HK-2 (cell line): ENCODE results near the gene ABHD12.

Experiments used
- DNase-seq: peaks from one replicate; pipeline ENCODE4 v3.0.0-alpha.2; 2018; ENCODE audit not compliant: unreplicated experiment

Gene ABHD12

DNA sequence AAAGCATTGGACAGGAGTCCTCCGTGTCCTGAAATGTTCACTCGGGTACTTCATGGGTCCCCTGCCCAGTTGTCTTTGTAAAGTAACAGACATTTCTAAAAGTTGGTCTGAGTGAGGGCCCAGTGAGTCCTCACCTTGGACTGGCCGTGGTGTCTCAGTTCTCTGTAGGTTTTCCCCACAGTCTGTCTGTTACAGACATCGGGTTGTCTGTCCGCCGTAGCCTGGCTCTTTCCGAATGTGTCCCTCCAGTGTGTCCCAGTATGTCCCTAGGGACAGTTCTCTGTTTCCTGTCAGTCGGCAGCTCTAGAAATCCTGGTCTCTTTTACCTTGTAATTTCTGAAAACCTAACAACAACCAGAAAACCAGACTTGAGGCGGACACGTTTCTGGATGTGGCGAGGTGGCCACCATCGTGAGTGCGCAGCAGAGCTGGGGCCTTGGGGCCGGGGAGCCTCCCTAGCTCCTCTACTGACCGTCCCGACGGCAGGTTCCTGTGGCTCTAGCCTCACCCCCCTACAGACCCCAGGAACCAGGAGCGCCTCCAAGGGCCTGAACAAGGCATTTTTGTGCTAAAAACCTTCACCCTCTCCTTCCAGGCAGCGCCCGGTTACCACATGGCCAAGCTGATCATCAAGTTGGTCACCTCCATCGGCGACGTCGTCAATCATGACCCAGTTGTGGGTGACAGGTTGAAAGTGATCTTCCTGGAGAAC is 100.6 kb downstream of the ABHD12 start:
- DNase-seq: no peak

GRCh38 chr20:25288291-25289181 is 102.1 kb downstream of the ABHD12 start:
- no peak for DNase-seq

- DNase-seq: no peak
These were observed 102.9 kb downstream of the ABHD12 start for GRCh38 chr20:25287631-25288290.

- DNase-seq: no peak
These were observed 103.7 kb downstream of the ABHD12 start for GRCh38 chr20:25286917-25287316.

- no peak for DNase-seq
These were observed 104.5 kb downstream of the ABHD12 start for GRCh38 chr20:25285856-25286798.

DNA sequence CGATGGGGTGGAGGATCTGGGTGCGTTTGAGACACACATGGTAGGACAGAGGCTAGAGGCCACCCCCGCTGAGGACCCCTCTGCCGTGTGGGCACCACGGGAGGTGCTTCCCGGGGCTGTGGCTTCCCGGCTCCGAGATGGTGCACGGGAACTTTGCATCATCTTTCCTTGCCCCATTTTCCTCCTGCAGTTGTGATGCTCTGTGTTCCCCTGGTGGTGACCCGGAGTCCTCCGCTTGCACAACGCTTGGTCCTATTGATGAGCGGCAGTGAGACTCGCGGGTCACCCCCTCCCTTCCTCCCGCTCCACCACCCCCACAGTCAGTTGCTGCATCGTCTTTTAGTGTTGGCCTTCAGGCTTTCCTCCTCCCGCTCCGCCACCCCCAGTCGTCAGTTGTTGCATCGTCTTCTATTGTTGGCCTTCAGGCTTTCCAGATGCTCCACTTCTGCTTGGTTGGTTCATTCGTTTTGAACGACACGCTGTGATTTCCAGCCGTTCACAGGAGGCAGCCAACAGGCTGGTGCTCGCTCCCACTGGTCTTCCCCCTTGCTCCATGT is 105.5 kb downstream of the ABHD12 start:
- no peak for DNase-seq

GRCh38 chr20:25284131-25284601 is 106.5 kb downstream of the ABHD12 start:
- DNase-seq: no peak

- no peak for DNase-seq
These were observed 107.2 kb downstream of the ABHD12 start for GRCh38 chr20:25283221-25283951.

- DNase-seq: no peak
These were observed 107.8 kb downstream of the ABHD12 start for GRCh38 chr20:25282796-25283195.

DNA sequence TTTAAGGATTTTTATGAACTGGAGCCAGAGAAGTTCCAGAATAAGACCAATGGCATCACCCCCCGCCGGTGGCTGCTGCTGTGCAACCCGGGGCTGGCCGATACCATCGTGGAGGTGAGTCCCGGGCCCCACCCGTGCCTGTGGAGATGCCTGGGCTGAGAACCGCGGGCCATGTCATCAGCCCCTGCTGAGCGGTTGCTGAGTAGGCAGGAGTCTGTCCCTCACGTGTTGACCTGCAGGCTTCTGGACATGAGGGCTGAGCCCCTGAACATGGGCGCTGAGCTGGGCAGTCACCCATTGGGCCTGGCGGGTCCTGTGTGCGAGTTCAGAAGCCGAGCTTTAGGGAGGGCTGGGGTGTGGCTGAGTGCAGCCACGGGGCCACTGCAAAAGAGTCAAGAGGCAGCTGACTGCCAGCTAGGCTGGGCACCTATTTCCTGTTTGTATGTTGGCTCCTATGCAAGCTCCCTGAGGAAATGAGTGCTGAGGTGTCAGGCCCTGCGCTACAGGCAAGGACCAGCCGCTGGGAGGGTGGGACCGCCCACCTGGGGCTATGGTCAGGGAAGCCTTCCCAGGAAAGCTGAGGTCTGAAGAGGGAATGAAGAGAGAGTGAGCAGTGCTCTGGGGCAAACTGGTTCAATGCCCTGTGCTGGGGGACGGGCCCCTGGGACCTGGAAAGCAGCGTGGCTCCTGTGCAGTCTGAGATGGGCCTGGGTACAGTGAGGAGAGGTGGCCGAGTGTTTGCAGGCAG is 108.4 kb downstream of the ABHD12 start:
- DNase-seq: no peak

GRCh38 chr20:25281541-25281991 is 109.1 kb downstream of the ABHD12 start:
- no peak for DNase-seq

DNA sequence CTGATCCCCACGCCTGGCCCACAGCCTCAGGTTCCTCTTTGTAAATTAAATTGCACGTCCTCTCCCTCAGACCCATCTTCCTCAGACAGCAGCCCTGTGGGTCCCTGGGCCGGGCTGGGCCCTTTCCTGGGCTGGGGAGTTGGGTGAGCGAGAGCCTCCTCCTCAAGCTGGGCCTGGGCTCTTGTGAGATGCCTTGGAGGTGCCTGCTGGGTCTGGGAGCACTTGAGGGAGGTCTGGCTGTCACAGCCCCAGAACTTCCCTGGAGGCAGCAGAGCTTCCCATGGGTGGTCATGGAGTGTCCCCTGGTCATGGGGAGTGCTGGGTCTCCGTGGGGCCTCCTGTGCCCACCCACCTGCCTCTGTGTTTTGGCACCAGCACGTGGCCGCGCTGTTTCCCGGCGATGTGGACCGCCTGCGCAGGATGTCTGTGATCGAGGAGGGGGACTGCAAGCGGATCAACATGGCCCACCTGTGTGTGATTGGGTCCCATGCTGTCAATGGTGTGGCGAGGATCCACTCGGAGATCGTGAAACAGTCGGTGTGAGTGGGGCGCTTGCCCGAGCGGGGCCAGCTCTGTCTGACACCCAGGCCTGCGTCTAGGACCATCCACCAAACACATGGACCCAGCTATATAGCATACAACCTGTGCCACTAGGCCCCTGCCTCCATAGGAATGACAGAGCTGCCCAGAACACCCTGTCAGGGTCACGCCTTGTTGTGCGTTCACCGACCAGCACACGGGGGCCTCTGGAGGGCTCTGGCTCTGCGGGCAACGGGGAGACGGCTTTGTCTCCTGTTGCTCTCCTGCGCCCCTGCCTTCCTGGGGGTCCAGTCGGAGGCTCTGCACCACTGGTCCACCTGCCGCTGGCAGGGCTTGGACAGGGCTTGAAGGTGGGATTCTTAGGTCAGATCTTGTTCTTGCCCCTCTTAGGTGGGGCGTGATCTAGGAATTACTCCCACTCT is 109.8 kb downstream of the ABHD12 start:
- no peak for DNase-seq

DNA sequence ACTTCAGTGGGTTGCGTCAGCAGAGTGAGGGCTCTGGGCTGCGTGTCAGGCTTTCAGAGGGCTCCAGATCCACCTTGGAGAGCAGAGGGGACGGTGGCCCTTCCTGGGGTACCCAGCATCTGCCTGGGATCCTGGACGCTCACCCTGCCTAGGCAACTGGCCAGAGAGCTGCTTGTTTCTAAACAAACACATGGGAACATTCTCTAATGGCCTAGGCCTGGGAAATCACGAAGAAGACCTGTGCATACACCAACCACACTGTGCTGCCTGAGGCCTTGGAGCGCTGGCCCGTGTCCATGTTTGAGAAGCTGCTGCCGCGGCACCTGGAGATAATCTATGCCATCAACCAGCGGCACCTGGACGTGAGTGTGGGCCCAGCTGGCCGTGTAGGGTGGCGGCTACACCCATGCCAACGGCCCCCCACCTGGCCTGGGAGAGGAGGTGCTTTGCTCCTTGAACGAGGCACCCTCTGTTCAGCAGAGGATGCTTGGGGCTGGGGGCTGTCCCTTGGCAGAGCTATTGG is 110.5 kb downstream of the ABHD12 start:
- DNase-seq: no peak

DNA sequence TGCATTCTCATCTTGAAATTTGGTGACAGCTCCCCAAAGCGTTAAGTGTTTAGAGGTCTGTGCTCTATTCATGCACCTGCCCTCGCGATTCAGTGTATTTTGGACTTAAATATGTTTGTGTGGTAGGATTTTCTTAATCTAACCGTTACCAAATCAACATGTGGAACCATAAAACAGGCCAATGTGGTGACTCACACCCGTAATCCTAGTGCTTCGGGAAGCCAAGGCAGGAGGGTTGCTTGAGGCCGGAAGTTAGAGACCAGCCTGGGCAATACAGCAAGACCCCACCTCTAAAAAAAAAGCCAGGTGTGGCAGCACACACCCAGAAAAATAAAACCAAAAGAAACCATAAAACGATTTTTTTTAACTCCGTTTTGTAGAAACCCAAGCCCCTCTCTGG is 111.2 kb downstream of the ABHD12 start:
- DNase-seq: no peak

DNA sequence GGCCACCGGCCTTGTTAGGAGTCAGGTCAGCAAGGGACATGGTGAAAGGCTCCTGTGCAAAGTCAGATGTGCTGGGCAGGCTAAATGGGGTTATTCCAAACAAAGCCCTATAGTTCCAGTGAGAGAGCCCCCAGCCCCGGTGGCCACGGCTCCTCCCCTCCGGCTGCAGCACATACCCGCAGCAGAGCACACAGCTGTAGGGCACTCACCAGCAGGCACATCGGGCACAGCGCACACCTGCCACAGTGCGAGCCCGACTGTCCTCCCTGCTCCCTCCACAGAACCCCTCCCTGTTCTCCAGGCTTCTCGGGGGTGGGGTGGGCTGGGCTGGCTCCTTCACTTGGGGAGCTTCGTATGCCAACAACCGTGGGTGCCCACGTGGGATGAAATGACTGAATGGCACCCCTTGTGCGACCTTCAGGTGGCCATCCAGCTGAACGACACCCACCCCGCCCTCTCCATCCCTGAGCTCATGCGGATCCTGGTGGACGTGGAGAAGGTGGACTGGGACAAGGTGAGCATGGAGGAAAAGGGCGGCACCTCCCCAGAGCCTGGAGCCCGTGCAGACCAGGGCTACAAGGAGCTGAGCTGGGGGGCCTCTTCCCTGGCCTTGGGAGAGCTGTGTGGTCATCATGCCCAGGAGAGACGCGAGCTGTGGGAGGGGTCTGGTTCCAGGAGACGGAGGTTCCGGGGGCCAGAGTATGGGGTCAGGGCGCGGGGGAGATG is 111.8 kb downstream of the ABHD12 start:
- DNase-seq: no peak

- no peak for DNase-seq
These were observed 112.6 kb downstream of the ABHD12 start for GRCh38 chr20:25277941-25278521.
